HG02970 (cell line): Measurements from ENCODE around the gene NUP37.
"Not testable (repeated sequence)": the region's sequence is repeated elsewhere in the genome, so short reads cannot be mapped to it uniquely, and the experiment has no call there.

Experiments
- ATAC-seq: cut with Tn5 transposase; IDR thresholded peaks from one replicate; pipeline ENCODE4 v1.9.1; 2021; ENCODE audit warnings: mild to moderate bottlenecking, moderate library complexity, moderate number of reproducible peaks; ENCODE audit not compliant: unreplicated experiment, low FRiP score

The NUP37 gene

GRCh38 chr12:102119674-102120563, at the start of gene NUP37, which contains the start of gene PARPBP:
NUP37 (minus strand) TSS chr12:102120114; CDS start chr12:102118518, 1,596 bp downstream.
PARPBP (plus strand) TSS chr12:102120183; CDS start chr12:102123889, 3,706 bp downstream.
- ATAC-seq: peak; percentile 98

- ATAC-seq: no peak
Observed at GRCh38 chr12:102167821-102168604, 48.1 kb upstream of the NUP37 start.

GRCh38 chr12:102163383-102163782, 43.5 kb upstream of the NUP37 start:
- ATAC-seq: no peak

- ATAC-seq: not testable (repeated sequence)
Observed at GRCh38 chr12:102155206-102155605, 35.3 kb upstream of the NUP37 start.

- ATAC-seq: not testable (repeated sequence)
Observed at GRCh38 chr12:102147062-102147587, 27.2 kb upstream of the NUP37 start.

- no peak for ATAC-seq
Observed at GRCh38 chr12:102144221-102144620, 24.3 kb upstream of the NUP37 start.

GRCh38 chr12:102142866-102143373, 23.0 kb upstream of the NUP37 start:
- ATAC-seq: not testable (repeated sequence)

GRCh38 chr12:102137619-102138018, 17.7 kb upstream of the NUP37 start:
- ATAC-seq: not testable (repeated sequence)

- not testable (repeated sequence) for ATAC-seq
Observed at GRCh38 chr12:102131442-102131841, 11.5 kb upstream of the NUP37 start.

GRCh38 chr12:102130720-102131119, 10.8 kb upstream of the NUP37 start:
- not testable (repeated sequence) for ATAC-seq

- ATAC-seq: not testable (repeated sequence)
Observed at GRCh38 chr12:102121328-102121727, 1.4 kb upstream of the NUP37 start.

- ATAC-seq: no peak
Observed at GRCh38 chr12:102120886-102121285, 972 bp upstream of the NUP37 start.

GRCh38 chr12:102120564-102120873, 605 bp upstream of the NUP37 start:
- no peak for ATAC-seq

- ATAC-seq: no peak
Observed at GRCh38 chr12:102118874-102119273, 1.0 kb downstream of the NUP37 start.

- no peak for ATAC-seq
Observed at GRCh38 chr12:102116392-102116791, 3.5 kb downstream of the NUP37 start.

- no peak for ATAC-seq
Observed at GRCh38 chr12:102114212-102114611, 5.7 kb downstream of the NUP37 start.

- ATAC-seq: no peak
Observed at GRCh38 chr12:102110782-102111181, 9.1 kb downstream of the NUP37 start.

- no peak for ATAC-seq
Observed at GRCh38 chr12:102107970-102108369, 11.9 kb downstream of the NUP37 start.

GRCh38 chr12:102106905-102107304, 13.0 kb downstream of the NUP37 start:
- no peak for ATAC-seq

- ATAC-seq: no peak
Observed at GRCh38 chr12:102096855-102097254, 23.1 kb downstream of the NUP37 start.
